IMR-90 (cell line): ENCODE data around the gene EPN2. TPM values are rescaled to one million over a fixed set of nuclear protein-coding genes. Genes with fewer than 3 reads are reported as not detected.

Experiments
- ATAC-seq: fragments of 200-7000 bp; cut with Tn5 transposase; 2 replicates; pipeline ENCODE4 v1.9.1; 2020; ENCODE audit warnings: low read depth, mild to moderate bottlenecking, moderate library complexity
- BruUV-seq: library from RNA; stranded (reverse); fragments of 400-500 nt; replicated peaks from 2 replicates; lab custom pipeline; 2021; lab: Mats Ljungman, UMichigan
- CTCF ChIA-PET: fragments of 300-600 bp; formaldehyde crosslinking; extraction: SDS; loops from one replicate; lab custom pipeline; 2021; ENCODE audit warnings: antibody characterized with exemption; lab: Yijun Ruan, JAX
- POLR2A ChIA-PET: fragments of 300-600 bp; sonication (Branson Sonifier 250); formaldehyde crosslinking; loops from one replicate; lab custom pipeline; 2022; ENCODE audit warnings: antibody characterized with exemption; ENCODE audit not compliant: unreplicated experiment; lab: Charles Lee
- DNase-seq: peaks from one replicate; pipeline ENCODE4 v3.0.0; 2013
- H2AFZ ChIP-seq: replicated peaks from 2 replicates; pipeline ENCODE3; 2013; ENCODE audit warnings: low read length, mild to moderate bottlenecking; ENCODE audit not compliant: poor library complexity
- H2AK5ac ChIP-seq: 2 replicates; pipeline ENCODE4 v1.6.1; 2013; ENCODE audit warnings: low read depth, low read length, inconsistent platforms
- H2AK9ac ChIP-seq: replicated peaks from 2 replicates; pipeline ENCODE3; 2013; ENCODE audit warnings: mild to moderate bottlenecking, low read depth, low read length, moderate library complexity; ENCODE audit not compliant: poor library complexity
- H2BK120ac ChIP-seq: 2 replicates; pipeline ENCODE4 v1.6.1; 2013; ENCODE audit warnings: low read depth, low read length, inconsistent platforms
- H2BK15ac ChIP-seq: 3 replicates; pipeline ENCODE4 v1.6.1; 2013; ENCODE audit warnings: low read depth, low read length, inconsistent platforms
- H2BK20ac ChIP-seq: 2 replicates; pipeline ENCODE4 v1.6.1; 2013; ENCODE audit warnings: low read depth, mild to moderate bottlenecking, inconsistent platforms, low read length, moderate library complexity
- H2BK5ac ChIP-seq: 2 replicates; pipeline ENCODE4 v1.6.1; 2013; ENCODE audit warnings: mild to moderate bottlenecking, low read depth, low read length, inconsistent platforms; ENCODE audit not compliant: poor library complexity, severe bottlenecking
- H3K14ac ChIP-seq: replicated peaks from 2 replicates; pipeline ENCODE4 v1.6.1; 2013; ENCODE audit warnings: low read depth, low read length, inconsistent platforms
- H3K18ac ChIP-seq: 2 replicates; pipeline ENCODE4 v1.6.1; 2013; ENCODE audit warnings: low read depth, low read length, control low read depth
- H3K23ac ChIP-seq: 2 replicates; pipeline ENCODE4 v1.6.1; 2013; ENCODE audit warnings: low read depth, low read length, inconsistent platforms
- H3K27ac ChIP-seq: 2 replicates; pipeline ENCODE4 v1.5.1; 2013; ENCODE audit warnings: mild to moderate bottlenecking, control low read depth, low read length; ENCODE audit not compliant: insufficient read depth
- H3K27me3 ChIP-seq: 2 replicates; pipeline ENCODE4 v1.6.1; 2013; ENCODE audit warnings: low read length; ENCODE audit not compliant: control insufficient read depth, insufficient read depth
- H3K36me3 ChIP-seq: 2 replicates; pipeline ENCODE4 v1.6.1; 2013; ENCODE audit warnings: low read length, mixed read lengths; ENCODE audit not compliant: control insufficient read depth, insufficient read depth
- H3K4ac ChIP-seq: 2 replicates; pipeline ENCODE4 v1.6.1; 2013; ENCODE audit warnings: low read depth, low read length, inconsistent platforms
- H3K4me1 ChIP-seq: 2 replicates; pipeline ENCODE4 v1.6.1; 2013; ENCODE audit warnings: low read length, mixed read lengths; ENCODE audit not compliant: control insufficient read depth, insufficient read depth
- H3K4me2 ChIP-seq: 2 replicates; pipeline ENCODE4 v1.6.1; 2013; ENCODE audit warnings: low read depth, mild to moderate bottlenecking, control low read depth, low read length, moderate library complexity
- H3K4me3 ChIP-seq: 2 replicates; pipeline ENCODE4 v1.5.1; 2013; ENCODE audit warnings: low read depth, mild to moderate bottlenecking, control low read depth, low read length, moderate library complexity; ENCODE audit not compliant: insufficient read depth
- H3K56ac ChIP-seq: 2 replicates; pipeline ENCODE4 v1.6.1; 2013; ENCODE audit warnings: low read length, inconsistent platforms; ENCODE audit not compliant: insufficient read depth; ENCODE audit errors: extremely low read depth
- H3K79me1 ChIP-seq, 2 experiments: 2 replicates each; pipeline ENCODE4 v1.6.1; 2013; ENCODE audit warnings: low read length in 2 of 2, inconsistent platforms in 1 of 2, low read depth in 1 of 2
- H3K9ac ChIP-seq: 2 replicates; pipeline ENCODE4 v1.6.1; 2013; ENCODE audit warnings: low read depth, low read length, control low read depth
- H3K9me1 ChIP-seq: 2 replicates; pipeline ENCODE4 v1.6.1; 2013; ENCODE audit warnings: low read length, inconsistent platforms; ENCODE audit not compliant: insufficient read depth
- H3K9me3 ChIP-seq: 2 replicates; pipeline ENCODE4 v1.6.1; 2013; ENCODE audit warnings: low read length; ENCODE audit not compliant: control insufficient read depth, insufficient read depth
- H4K20me1 ChIP-seq: 2 replicates; pipeline ENCODE4 v1.6.1; 2013; ENCODE audit warnings: low read length, inconsistent platforms; ENCODE audit not compliant: insufficient read depth
- H4K5ac ChIP-seq: 2 replicates; pipeline ENCODE4 v1.6.1; 2013; ENCODE audit warnings: mild to moderate bottlenecking, low read depth, low read length, control low read depth
- H4K8ac ChIP-seq, 2 experiments: 2 replicates each; pipeline ENCODE4 v1.6.1; 2013; ENCODE audit warnings: low read depth in 2 of 2, low read length in 2 of 2, control low read depth in 1 of 2, inconsistent platforms in 1 of 2
- H4K91ac ChIP-seq: 2 replicates; pipeline ENCODE4 v1.6.1; 2013; ENCODE audit warnings: low read depth, low read length, inconsistent platforms; ENCODE audit not compliant: insufficient read depth
- CEBPB ChIP-seq: IDR thresholded peaks from 2 replicates; pipeline ENCODE4 v1.6.1; 2012; ENCODE audit warnings: low read depth, low read length, improper control_type of control experiment
- CHD1 ChIP-seq: IDR thresholded peaks from 2 replicates; pipeline ENCODE4 v1.6.1; 2012; ENCODE audit warnings: low read depth, low read length, improper control_type of control experiment
- CTCF ChIP-seq: conservative IDR thresholded peaks from 2 replicates; pipeline ENCODE4 v1.5.1; 2012; ENCODE audit warnings: mild to moderate bottlenecking, low read depth, low read length, improper control_type of control experiment
- ELK1 ChIP-seq: fragments of 150-350 bp; IDR thresholded peaks from 2 replicates; pipeline ENCODE4 v1.6.1; 2016; ENCODE audit warnings: low read depth, mild to moderate bottlenecking, low read length, moderate library complexity, borderline replicate concordance
- FOS ChIP-seq: fragments of 150-350 bp; IDR thresholded peaks from 2 replicates; pipeline ENCODE4 v1.6.1; 2016; ENCODE audit warnings: low read depth, low read length
- MAFK ChIP-seq: IDR thresholded peaks from 2 replicates; pipeline ENCODE4 v1.6.1; 2012; ENCODE audit warnings: low read depth, low read length, improper control_type of control experiment
- MAZ ChIP-seq: IDR thresholded peaks from 2 replicates; pipeline ENCODE4 v1.6.1; 2012; ENCODE audit warnings: low read depth, mild to moderate bottlenecking, low read length, improper control_type of control experiment, moderate library complexity, borderline replicate concordance
- MXI1 ChIP-seq: IDR thresholded peaks from 2 replicates; pipeline ENCODE4 v1.6.1; 2012; ENCODE audit warnings: low read depth, mild to moderate bottlenecking, low read length, moderate library complexity, borderline replicate concordance
- NFE2L2 ChIP-seq: fragments of 150-350 bp; IDR thresholded peaks from 2 replicates; pipeline ENCODE4 v1.6.1; 2016; ENCODE audit warnings: low read depth, mild to moderate bottlenecking, low read length
- POLR2A ChIP-seq: IDR thresholded peaks from 2 replicates; pipeline ENCODE4 v1.6.1; 2012; ENCODE audit warnings: mild to moderate bottlenecking, low read depth, low read length
- RAD21 ChIP-seq: IDR thresholded peaks from 2 replicates; pipeline ENCODE4 v1.6.1; 2012; ENCODE audit warnings: low read length, improper control_type of control experiment
- RCOR1 ChIP-seq: IDR thresholded peaks from 2 replicates; pipeline ENCODE4 v1.6.1; 2012; ENCODE audit warnings: mild to moderate bottlenecking, low read length, improper control_type of control experiment; ENCODE audit not compliant: insufficient replicate concordance
- RFX5 ChIP-seq: IDR thresholded peaks from 2 replicates; pipeline ENCODE4 v1.8.0; 2012; ENCODE audit warnings: low read depth, mild to moderate bottlenecking, low read length, moderate library complexity
- SMC3 ChIP-seq: fragments of 150-350 bp; IDR thresholded peaks from 2 replicates; pipeline ENCODE4 v1.6.1; 2016; ENCODE audit warnings: low read depth, mild to moderate bottlenecking, antibody characterized with exemption, low read length, moderate library complexity
- USF2 ChIP-seq: fragments of 150-350 bp; IDR thresholded peaks from 2 replicates; pipeline ENCODE4 v1.6.1; 2017; ENCODE audit warnings: mild to moderate bottlenecking, antibody characterized with exemption, low read length, low read depth
- WGBS, 2 experiments: methylation state at CpG; one replicate each; pipeline versions ENCODE4 v1.1.5 to v1.1.7; 2013; ENCODE audit warnings: missing lambda C conversion rate in 2 of 2; ENCODE audit not compliant: insufficient read length in 1 of 2; ENCODE audit errors: extremely low coverage in 2 of 2; 5-methylcytosine and 5-hydroxymethylcytosine counted together
- dilution Hi-C: fragments of 300-500 bp; cut with HindIII; formaldehyde crosslinking; loops from one replicate; pipeline ENCODE4 v1.14.3; 2018; ENCODE audit warnings: low sequenced_read_pairs; ENCODE audit not compliant: unreplicated experiment
- in situ Hi-C: fragments of 300-500 bp; cut with MboI; formaldehyde crosslinking; loops from 3 replicates; pipeline ENCODE4 v1.14.3; 2019; ENCODE audit warnings: low sequenced_read_pairs, inconsistent platforms, mixed read lengths
- intact Hi-C: fragments of 100-400 bp; cut with micrococcal nuclease; formaldehyde crosslinking; loops from 2 replicates; pipeline ENCODE4 v1.10.0; 2022
- polyA plus RNA-seq, 3 experiments: library from polyadenylated mRNA; depleted of rRNA; stranded (reverse); fragments of >200 nt; gene quantifications; 2 replicates each; pipeline ENCODE4 v1.2.3, GENCODE V29; 2012; ENCODE audit warnings: low replicate concordance in 1 of 3
- total RNA-seq: library from RNA; depleted of rRNA; stranded (reverse); fragments of >200 nt; gene quantifications from 2 replicates; pipeline ENCODE4 v1.2.3, GENCODE V29; 2012

The EPN2 gene
- total and polyA plus RNA-seq, 2 of the 4 experiments (the other 2 are of a cell fraction): 14.9 to 25.3 TPM

GRCh38 chr17:19301973-19302372 lies 64.8 kb downstream of the EPN2 start:
- H4K20me1 ChIP-seq: peaks cover 35% of the 10 kb centered on the region
- H3K79me1 ChIP-seq: peaks cover 30 to 92% of the 10 kb centered on the region in 2 experiments
- no peak overlapping the region for H2AK9ac ChIP-seq
- no peak overlapping the region for H4K8ac ChIP-seq
- no peak overlapping the region for H2BK15ac ChIP-seq
- H2AFZ ChIP-seq: no peak overlapping the region
- POLR2A ChIA-PET: no interaction called here
- CTCF ChIA-PET: no interaction called here
- H2BK5ac ChIP-seq: no peak overlapping the region
- no peak overlapping the region for H3K27ac ChIP-seq
- no peak overlapping the region for H3K9ac ChIP-seq
- no peak overlapping the region for H3K56ac ChIP-seq
- BruUV-seq: no TSS peak
- H3K4me1 ChIP-seq: peaks cover 10% of the 10 kb centered on the region
- H2BK120ac ChIP-seq: no peak overlapping the region
- 100% methylated on average over 1 of the region's 9 CpGs; no CpG with 5 or more reads in 1 of the 2 experiments for WGBS, 2 experiments
- ATAC-seq (no peak), DNase-seq (no peak)
- H3K23ac ChIP-seq: no peak overlapping the region
- H3K9me3 ChIP-seq: no peaks in the 10 kb centered on the region
- H3K14ac ChIP-seq: no peak overlapping the region
- dilution Hi-C loops: no loop called here
- peaks cover 15% of the 10 kb centered on the region; the same call in 1 of the 2 replicates for H3K36me3 ChIP-seq
- H2AK5ac ChIP-seq: no peak overlapping the region
- H3K4me3 ChIP-seq: no peak overlapping the region
- TF ChIP-seq CHD1: no peak
- no peak for TF ChIP-seq RCOR1
- TF ChIP-seq SMC3: no peak
- TF ChIP-seq USF2: no peak
- TF ChIP-seq MAZ: no peak
- TF ChIP-seq RFX5: no peak
- TF ChIP-seq POLR2A: no peak
- no peak for TF ChIP-seq MAFK
- no peak for TF ChIP-seq NFE2L2
- TF ChIP-seq CTCF: no peak
- TF ChIP-seq MXI1: no peak
- TF ChIP-seq ELK1: no peak
- no peak for TF ChIP-seq FOS
- no peak for TF ChIP-seq RAD21
- no peak for TF ChIP-seq CEBPB
- H3K4me2 ChIP-seq: no peak overlapping the region
- in situ Hi-C loops: no loop called here
- no peak overlapping the region for H3K18ac ChIP-seq
- H3K9me1 ChIP-seq: peaks cover 40% of the 10 kb centered on the region
- no peak overlapping the region for H3K4ac ChIP-seq
- intact Hi-C loops: no loop called here
- no peak overlapping the region for H4K5ac ChIP-seq
- no peaks in the 10 kb centered on the region for H3K27me3 ChIP-seq
- H4K91ac ChIP-seq: no peak overlapping the region
- H2BK20ac ChIP-seq: no peak overlapping the region
